Measurements from ENCODE around the gene EGLN3.

DNA sequence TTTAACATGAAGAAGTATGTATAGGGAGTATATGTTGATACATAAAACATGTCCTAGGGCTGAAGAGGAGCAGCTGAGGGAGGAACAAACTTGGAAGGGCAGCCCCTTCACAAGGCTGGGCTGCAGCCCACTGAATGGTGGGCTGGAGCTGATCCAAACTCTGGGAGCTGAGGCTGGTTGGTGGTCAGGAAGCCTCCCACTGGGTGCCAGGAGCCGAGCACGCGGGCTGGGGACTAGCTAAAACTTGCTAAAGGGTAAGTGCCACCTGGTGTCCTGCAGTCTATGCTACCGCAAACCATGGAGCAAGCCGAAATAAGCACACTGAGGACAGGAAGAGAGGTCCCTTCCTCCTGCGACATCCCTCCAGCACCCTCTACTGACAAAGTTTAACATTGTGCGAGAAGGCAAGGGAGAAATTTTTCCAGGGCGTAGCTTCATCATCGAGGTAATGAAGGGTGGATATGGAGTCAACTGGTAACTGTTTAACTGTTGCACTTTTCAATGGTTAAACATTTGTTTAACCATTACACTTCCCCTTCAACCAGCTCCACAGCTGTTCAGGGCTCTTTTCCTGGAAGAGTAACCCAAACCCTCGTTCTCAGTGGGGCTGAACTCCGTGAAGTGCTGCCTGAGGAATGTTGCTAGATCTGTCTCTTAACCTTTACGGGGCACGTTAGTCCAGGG lies 42.2 kb downstream of the EGLN3 start:
- TF ChIP-seq CTCF (IDR thresholded peaks at IDR 0.05; ENCODE audit: insufficient read depth, low read length, poor library complexity, severe bottlenecking) (no peak), EZH2phosphoT487 (conservative IDR thresholded peaks at IDR 0.05; ENCODE audit: low read length) (no peak)

Data from SU-DHL-6 (cell line).